CD4-positive, alpha-beta T cell (primary cell): ENCODE measurements around the gene PCDHGA4. TPM values are rescaled to one million over a fixed set of nuclear protein-coding genes. Genes with fewer than 3 reads are reported as not detected.

Source experiments
- ATAC-seq: fragments of 200-7000 bp; cut with Tn5 transposase; one replicate; pipeline ENCODE4 v1.10.0; 2022; ENCODE audit warnings: mild to moderate bottlenecking; ENCODE audit not compliant: poor library complexity
- CTCF ChIA-PET: fragments of 350-600 bp; sonication (Branson Sonifier 250); formaldehyde crosslinking; loops from one replicate; lab custom pipeline; 2021; ENCODE audit warnings: antibody characterized with exemption, inconsistent platforms; lab: Charles Lee
- POLR2A ChIA-PET: fragments of 350-600 bp; sonication (Branson Sonifier 250); formaldehyde crosslinking; loops from one replicate; lab custom pipeline; 2021; ENCODE audit warnings: antibody characterized with exemption, inconsistent platforms; lab: Charles Lee
- DNase-seq, 14 experiments: peaks; one replicate each; pipeline ENCODE4 v3.0.0-alpha.2; 2013 to 2020; ENCODE audit warnings: mixed read lengths in 2 of 14
- H3K27ac ChIP-seq, 2 donors: one replicate each; pipeline versions ENCODE4 v1.5.1 to v1.7.0; 2013; ENCODE audit warnings: low read length in 2 of 2, low read depth in 1 of 2, mild to moderate bottlenecking in 1 of 2
- H3K27me3 ChIP-seq, 2 experiments: 1 replicate in 1 of 2; 2 replicates in 1 of 2; pipeline versions ENCODE4 v1.6.1 to v1.7.0; 2013; ENCODE audit warnings: low read length in 2 of 2, control low read depth in 1 of 2, mild to moderate bottlenecking in 1 of 2, moderate library complexity in 1 of 2; ENCODE audit not compliant: insufficient read depth in 2 of 2, control insufficient read depth in 1 of 2
- H3K36me3 ChIP-seq: one replicate; pipeline ENCODE4 v1.6.1; 2013; ENCODE audit warnings: low read length, control low read depth; ENCODE audit not compliant: insufficient read depth
- H3K4me1 ChIP-seq: one replicate; pipeline ENCODE4 v1.6.1; 2013; ENCODE audit warnings: low read length, control low read depth; ENCODE audit not compliant: insufficient read depth
- H3K4me3 ChIP-seq: one replicate; pipeline ENCODE4 v1.5.1; 2013; ENCODE audit warnings: mild to moderate bottlenecking, low read length, moderate library complexity
- H3K9me3 ChIP-seq, 2 experiments: 1 replicate in 1 of 2; 2 replicates in 1 of 2; pipeline versions ENCODE4 v1.6.1 to v1.7.0; 2013; ENCODE audit warnings: low read length in 2 of 2, mild to moderate bottlenecking in 2 of 2, control low read depth in 1 of 2, moderate library complexity in 1 of 2; ENCODE audit not compliant: control insufficient read depth in 1 of 2, insufficient read depth in 1 of 2
- H3K27ac Mint-ChIP-seq: one replicate; pipeline ENCODE4 v1.8.0; 2020; ENCODE audit warnings: mixed read lengths
- H3K27me3 Mint-ChIP-seq: one replicate; pipeline ENCODE4 v1.8.0; 2021; ENCODE audit warnings: mixed read lengths
- H3K36me3 Mint-ChIP-seq: one replicate; pipeline ENCODE4 v1.8.0; 2021; ENCODE audit warnings: low read depth, mixed read lengths
- H3K4me1 Mint-ChIP-seq: one replicate; pipeline ENCODE4 v1.8.0; 2021; ENCODE audit warnings: low read depth, mixed read lengths
- H3K4me3 Mint-ChIP-seq: one replicate; pipeline ENCODE4 v1.8.0; 2020; ENCODE audit warnings: mild to moderate bottlenecking, mixed read lengths
- H3K9me3 Mint-ChIP-seq: one replicate; pipeline ENCODE4 v1.8.0; 2020; ENCODE audit warnings: mixed read lengths
- intact Hi-C, 2 experiments: fragments of 100-400 bp; cut with DNase I in 1 of 2; cut with micrococcal nuclease in 1 of 2; formaldehyde crosslinking; loops; one replicate each; pipeline versions ENCODE4 v1.15.1 to v1.9.0; 2023 to 2025; cut with DNase I, micrococcal nuclease
- total RNA-seq, 174 experiments: library from RNA in 2 of 174; stranded (reverse) in 2 of 174; gene quantifications; one replicate each; pipeline ENCODE4 v1.2.3 and lab custom pipeline; 2021 to 2026
- TF ChIP-seq, protein P1 (sequence below): fragments of 200-600 bp; IDR thresholded peaks from one replicate; pipeline ENCODE4 v1.8.0; 2022; ENCODE audit warnings: antibody characterized with exemption, mild to moderate bottlenecking

PCDHGA4 gene
- total RNA-seq, 2 experiments from 2014 or later = 0.08 TPM

DNA sequence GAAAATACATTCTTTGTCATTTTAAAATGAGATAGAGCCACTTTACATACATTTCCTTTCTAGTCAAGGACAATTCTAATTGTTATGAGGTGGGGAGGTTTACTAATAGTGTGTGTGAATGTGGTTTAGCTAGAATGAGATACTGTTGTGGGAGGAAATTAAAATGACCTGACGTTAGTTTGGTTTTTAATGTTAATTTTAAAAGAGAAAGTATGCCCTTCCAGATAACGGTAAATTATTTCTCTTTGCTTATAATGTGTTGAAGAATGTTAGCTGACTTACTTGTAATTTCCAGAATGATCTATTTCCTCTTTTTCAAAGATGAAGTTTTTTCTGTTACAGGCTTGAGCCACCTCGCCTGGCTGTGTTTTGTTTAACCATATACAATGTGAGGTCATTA lies 32.6 kb upstream of the PCDHGA4 start:
- ChIA-PET CTCF (interaction anchor here (1.1 kb wide), 2 partner anchors 8 to 242 kb away, joined by 3 read pairs; partner anchors contain the start of gene PCDHGA1), POLR2A (no interaction called here)
- no peak overlapping the region for H3K4me3 ChIP-seq
- peak overlapping the region; percentile 97 for H3K27ac Mint-ChIP-seq
- no peak overlapping the region for H3K27ac ChIP-seq
- H3K9me3 ChIP-seq = peaks cover 41 to 44% of the 10 kb centered on the region in 2 experiments
- no peaks in the 10 kb centered on the region for H3K27me3 ChIP-seq
- H3K9me3 Mint-ChIP-seq = peaks cover 10% of the 10 kb centered on the region
- intact Hi-C loops = loop anchor here (2.0 to 10.0 kb wide), 4 partner anchors 93 to 773 kb away; partner anchors contain the start of genes PCDHGA10 (in 1 of the 2) and PCDHGB7 (in 1 of the 2)
- peaks cover 20% of the 10 kb centered on the region for H3K4me1 ChIP-seq
- DNase-seq (no peak), ATAC-seq (no peak)
- TF ChIP-seq, protein P1, sequence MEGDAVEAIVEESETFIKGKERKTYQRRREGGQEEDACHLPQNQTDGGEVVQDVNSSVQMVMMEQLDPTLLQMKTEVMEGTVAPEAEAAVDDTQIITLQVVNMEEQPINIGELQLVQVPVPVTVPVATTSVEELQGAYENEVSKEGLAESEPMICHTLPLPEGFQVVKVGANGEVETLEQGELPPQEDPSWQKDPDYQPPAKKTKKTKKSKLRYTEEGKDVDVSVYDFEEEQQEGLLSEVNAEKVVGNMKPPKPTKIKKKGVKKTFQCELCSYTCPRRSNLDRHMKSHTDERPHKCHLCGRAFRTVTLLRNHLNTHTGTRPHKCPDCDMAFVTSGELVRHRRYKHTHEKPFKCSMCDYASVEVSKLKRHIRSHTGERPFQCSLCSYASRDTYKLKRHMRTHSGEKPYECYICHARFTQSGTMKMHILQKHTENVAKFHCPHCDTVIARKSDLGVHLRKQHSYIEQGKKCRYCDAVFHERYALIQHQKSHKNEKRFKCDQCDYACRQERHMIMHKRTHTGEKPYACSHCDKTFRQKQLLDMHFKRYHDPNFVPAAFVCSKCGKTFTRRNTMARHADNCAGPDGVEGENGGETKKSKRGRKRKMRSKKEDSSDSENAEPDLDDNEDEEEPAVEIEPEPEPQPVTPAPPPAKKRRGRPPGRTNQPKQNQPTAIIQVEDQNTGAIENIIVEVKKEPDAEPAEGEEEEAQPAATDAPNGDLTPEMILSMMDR = no peak
- H3K4me3 Mint-ChIP-seq = peak overlapping the region; percentile 60
- peaks cover 44% of the 10 kb centered on the region for H3K4me1 Mint-ChIP-seq
- H3K27me3 Mint-ChIP-seq = peaks cover 13% of the 10 kb centered on the region
- peaks cover 13% of the 10 kb centered on the region for H3K36me3 ChIP-seq
- H3K36me3 Mint-ChIP-seq = peaks cover 73% of the 10 kb centered on the region

DNA sequence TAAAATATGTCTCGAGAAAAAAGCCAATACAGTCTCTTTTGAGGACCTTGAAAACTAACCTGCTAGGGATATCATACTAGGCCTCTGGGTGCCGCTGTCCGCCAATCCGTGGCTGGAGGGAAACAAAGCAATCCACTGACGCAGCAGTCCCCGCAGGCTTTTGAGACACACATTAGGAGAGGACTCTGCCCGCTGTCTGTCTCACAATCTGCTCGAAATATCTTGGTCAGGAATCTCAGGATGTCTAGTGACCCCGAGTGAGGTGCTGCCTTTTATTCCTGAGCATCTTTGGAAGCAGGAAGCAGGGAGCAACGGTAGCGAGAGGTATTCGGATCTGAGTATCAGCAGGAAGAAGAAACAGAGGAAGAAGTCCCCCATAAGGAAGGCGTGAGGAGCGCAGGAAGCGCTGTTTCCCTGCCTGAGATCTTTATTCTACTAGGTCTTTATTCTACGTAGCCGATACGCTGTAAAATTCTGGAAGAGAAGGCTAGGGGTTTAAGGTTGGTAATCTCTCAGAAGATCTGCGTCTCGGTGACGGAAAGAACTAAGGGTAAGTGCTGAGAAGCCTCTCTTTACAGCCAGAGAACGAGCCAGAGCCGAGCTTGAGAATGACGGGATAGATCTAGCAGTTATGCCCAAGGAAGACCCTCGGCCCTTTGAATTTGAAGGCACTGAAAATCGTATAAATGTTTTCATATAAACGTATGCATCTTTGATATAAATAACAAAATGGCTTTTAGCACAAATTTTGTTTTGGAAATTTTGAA lies 28.6 kb upstream of the PCDHGA4 start:
- Mint-ChIP-seq H3K4me1 (peaks cover 11% of the 10 kb centered on the region), H3K9me3 (peaks cover 8% of the 10 kb centered on the region), H3K4me3 (peak overlapping the region; percentile 92), H3K27ac (peak overlapping the region; percentile 74), H3K27me3 (peaks cover 53% of the 10 kb centered on the region), H3K36me3 (peaks cover 53% of the 10 kb centered on the region)
- Histone ChIP-seq H3K4me1 (peaks cover 8% of the 10 kb centered on the region), H3K36me3 (no peaks in the 10 kb centered on the region), H3K9me3 (peaks cover 38 to 43% of the 10 kb centered on the region in 2 experiments), H3K27ac (peak overlapping the region in 1 of 2 donors; percentile 24), H3K27me3 (peaks cover 18 to 27% of the 10 kb centered on the region in 2 experiments), H3K4me3 (peak overlapping the region; percentile 61)
- intact Hi-C loops = loop anchor here (1.0 to 10.0 kb wide), 5 partner anchors 89 to 769 kb away; partner anchors contain the start of genes PCDHGA10 (in 1 of the 2) and PCDHGB7 (in 1 of the 2)
- TF ChIP-seq, protein P1 = peak; percentile 58
- DNase-seq = peak; percentile 51 to 83 (median 62)
- POLR2A ChIA-PET = interaction anchor here (1.4 to 1.6 kb wide), 2 partner anchors 238 kb away, joined by 3 to 5 read pairs; no protein-coding TSS in a partner anchor
- peak; percentile 93 for ATAC-seq
- CTCF ChIA-PET = interaction anchor here (0.7 to 8.1 kb wide), 4 partner anchors 187 to 238 kb away, joined by 5 to 40 read pairs (median 5); no protein-coding TSS in a partner anchor

DNA sequence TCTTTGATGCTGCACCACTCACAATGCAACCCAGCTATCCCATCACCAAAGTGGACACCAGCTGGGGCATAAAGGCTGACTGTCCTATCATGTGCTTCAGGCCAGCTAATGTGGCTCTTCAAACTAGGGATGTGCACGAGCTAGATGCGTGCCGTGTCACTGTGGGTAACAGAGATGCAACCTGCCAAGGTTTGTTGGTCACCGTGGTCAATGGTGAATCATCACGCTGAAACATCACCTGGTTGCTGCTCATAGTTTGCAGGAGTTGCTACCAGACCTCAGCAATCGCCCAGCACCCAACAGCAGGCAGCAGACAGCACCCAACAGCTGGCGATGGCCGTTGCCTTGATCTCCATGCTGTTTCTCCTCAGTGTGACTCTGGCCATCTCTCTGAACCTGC lies 26.6 kb upstream of the PCDHGA4 start:
- H3K9me3 Mint-ChIP-seq = peaks cover 6% of the 10 kb centered on the region
- intact Hi-C loops = loop anchor here (10.0 kb wide), 3 partner anchors 87 to 767 kb away; partner anchors contain the start of genes PCDHGA10 (in 1 of the 2) and PCDHGB7 (in 1 of the 2)
- Histone ChIP-seq H3K4me1 (peaks cover 6% of the 10 kb centered on the region), H3K27me3 (peaks cover 34 to 41% of the 10 kb centered on the region in 2 experiments), H3K4me3 (no peak overlapping the region), H3K27ac (no peak overlapping the region), H3K36me3 (no peaks in the 10 kb centered on the region), H3K9me3 (peaks cover 43 to 44% of the 10 kb centered on the region in 2 experiments)
- ATAC-seq (no peak), DNase-seq (no peak)
- peaks cover 11% of the 10 kb centered on the region for H3K4me1 Mint-ChIP-seq
- TF ChIP-seq, protein P1 = no peak
- H3K27ac Mint-ChIP-seq = no peak overlapping the region
- H3K27me3 Mint-ChIP-seq = peaks cover 69% of the 10 kb centered on the region
- ChIA-PET CTCF (interaction anchor here (8.1 kb wide), 1 partner anchor 236 kb away, joined by 40 read pairs; no protein-coding TSS in a partner anchor), POLR2A (interaction anchor here (1.0 kb wide), 1 partner anchor 8 kb away, joined by 5 read pairs; the partner anchor contains the start of gene TAF7)
- H3K4me3 Mint-ChIP-seq = no peak overlapping the region
- H3K36me3 Mint-ChIP-seq = peaks cover 46% of the 10 kb centered on the region
